HUDEP-2 (cell line): ENCODE data around the gene KIF12.

ENCODE experiments used
- DNase-seq, 76 experiments: peaks; one replicate each; lab custom pipeline; 2025; ENCODE audit not compliant: unreplicated experiment in 76 of 76; lab: John Stamatoyannopoulos, UW

KIF12 gene

DNA sequence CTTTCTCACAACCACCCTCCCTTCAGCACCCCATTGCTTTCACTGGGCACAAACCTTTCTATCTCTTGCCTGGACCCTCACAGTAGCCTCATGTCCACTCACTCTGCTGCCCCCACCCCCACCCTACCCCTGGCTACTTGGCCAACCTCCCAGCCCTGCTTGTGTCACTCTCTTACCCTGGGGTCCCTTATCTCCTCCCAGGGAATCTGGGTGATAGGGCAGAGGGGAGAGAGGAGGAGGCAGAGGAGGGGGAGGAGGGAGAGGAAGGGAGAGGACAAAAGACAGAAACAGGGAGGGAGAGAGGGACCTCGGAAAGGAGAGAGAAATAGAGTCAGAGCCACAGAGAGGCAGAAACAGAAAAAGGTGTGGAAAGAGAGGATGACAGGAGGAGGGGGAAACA, 25.0 kb upstream of the KIF12 start:
- DNase-seq: no peak

DNA sequence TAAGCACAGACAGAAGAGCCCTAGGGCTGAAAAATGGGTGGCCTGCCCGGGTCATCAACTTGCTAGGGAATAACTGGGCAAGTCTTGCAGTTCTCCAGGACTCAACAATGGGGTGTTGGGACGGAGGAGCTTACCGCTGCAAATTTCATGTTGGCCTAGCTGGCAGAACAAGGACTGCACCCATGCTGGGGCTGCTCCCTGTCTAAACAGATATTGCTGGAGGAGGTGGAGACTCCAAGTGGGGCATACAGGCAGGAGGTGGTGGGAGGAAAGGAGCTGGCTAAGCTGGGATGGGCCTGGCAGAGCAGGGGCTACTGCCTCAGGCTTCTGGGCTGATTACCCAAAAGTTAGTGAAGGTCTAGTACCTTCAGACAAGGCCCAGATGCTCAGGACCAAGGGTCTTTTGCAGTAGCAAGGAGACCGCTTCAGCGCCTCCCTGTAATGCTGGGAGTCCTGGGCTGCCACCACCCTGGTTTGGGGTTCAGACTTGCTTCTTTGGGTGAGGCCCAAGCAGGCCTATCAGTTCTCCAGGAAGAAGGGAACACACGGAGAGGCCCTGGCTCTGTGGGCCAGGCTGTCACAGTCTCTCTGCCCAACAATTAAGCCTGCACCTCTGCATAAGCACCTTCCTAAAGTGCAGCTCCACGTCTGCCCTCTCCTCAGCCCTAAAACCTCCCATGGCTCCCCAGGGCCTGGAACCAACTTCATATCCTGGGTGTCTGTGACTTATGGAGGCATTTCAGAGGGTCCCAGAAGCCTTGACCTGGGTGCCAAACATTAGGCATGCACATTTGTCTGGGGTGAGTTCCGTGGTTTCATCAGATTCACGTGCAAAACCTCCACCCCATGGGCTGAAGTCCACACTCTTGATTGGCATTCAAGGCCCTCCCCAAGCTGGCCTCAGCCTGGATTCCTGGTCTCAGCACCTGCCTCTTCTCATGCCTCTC, 24.2 kb upstream of the KIF12 start:
- DNase-seq: no peak

DNA sequence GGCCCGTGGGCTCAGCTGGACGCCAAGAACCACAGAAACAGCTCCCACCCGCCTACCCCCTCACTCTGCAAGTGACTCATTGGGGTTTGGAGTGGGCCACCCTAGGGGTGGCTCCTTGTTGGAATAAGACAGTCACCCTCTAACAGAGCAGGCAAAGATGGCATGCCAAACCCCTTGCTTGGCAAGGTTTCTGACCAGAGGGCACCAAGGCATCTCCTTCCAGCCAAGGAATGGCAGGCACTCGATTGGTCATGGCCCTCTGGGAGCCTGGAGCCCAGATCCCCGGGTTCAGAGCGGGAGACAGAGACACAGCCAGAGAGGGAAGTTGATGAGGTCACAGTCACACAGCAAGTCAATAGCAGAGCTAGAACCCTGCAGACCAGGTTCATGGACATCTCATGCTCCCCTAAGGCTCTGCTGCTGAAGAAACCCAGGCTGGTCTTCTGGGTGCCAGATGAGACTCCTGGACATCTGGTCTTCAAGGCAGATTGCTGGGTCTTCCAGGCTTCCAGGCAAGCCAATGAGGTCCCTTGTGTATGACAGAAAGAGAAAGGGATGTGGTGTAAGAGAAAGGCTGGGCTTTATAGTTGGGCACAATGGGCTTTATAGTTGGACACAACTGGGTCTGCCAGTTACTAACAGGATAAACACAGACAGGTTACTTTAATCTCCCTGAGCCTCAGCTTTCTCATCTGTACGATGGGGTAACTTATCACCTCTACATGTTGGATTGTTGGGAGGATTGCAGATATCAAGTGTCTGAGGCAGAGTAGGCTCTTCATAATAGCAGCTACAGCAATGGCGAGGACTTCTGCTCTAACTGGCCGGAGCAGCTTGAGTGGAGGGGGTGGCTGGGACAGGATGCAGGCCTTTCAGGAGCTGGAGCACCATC, 23.3 kb upstream of the KIF12 start:
- DNase-seq: no peak

DNA sequence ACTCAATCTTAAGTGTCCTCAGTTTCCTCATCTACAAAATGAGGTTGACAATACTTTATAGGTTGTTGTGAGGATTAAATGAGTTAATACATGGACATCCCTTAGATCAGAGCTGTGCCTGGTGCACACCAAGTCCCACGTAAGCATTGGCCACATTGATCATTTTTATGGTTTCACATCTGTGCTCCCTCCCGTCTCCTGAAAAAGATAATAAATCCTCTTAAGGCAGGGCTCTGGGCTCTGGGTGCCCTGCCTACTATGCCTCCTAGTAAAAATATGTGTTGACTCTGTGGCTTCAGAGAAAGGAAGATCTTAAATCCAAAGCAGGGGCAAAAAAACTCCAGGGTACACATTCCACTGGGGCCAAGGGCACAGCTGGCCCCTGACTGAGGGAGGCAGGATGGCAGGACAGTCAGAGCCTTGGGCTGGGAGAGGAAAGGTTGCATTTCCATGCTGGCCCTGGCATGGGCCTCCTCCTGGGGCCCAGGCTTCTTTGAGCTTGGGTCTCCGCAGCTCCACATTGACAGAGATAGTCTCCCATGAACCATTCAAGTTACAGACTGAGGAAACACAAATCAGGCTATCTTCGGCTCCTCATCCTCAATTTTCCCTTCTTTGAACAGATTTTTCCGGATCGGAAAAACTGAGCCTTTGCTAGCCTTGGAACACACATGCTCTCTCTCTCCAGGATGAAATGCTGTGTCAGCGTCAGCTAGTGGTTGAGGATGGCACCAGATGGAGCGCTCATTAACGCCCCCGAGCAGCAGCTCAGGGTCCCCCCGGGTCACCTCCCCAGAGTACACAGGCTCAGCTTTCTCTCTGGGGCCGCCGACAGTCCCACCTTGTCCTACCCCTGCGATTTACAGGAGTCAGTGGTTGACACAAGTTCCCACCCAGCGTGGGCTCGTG, 22.4 kb upstream of the KIF12 start:
- no peak for DNase-seq

DNA sequence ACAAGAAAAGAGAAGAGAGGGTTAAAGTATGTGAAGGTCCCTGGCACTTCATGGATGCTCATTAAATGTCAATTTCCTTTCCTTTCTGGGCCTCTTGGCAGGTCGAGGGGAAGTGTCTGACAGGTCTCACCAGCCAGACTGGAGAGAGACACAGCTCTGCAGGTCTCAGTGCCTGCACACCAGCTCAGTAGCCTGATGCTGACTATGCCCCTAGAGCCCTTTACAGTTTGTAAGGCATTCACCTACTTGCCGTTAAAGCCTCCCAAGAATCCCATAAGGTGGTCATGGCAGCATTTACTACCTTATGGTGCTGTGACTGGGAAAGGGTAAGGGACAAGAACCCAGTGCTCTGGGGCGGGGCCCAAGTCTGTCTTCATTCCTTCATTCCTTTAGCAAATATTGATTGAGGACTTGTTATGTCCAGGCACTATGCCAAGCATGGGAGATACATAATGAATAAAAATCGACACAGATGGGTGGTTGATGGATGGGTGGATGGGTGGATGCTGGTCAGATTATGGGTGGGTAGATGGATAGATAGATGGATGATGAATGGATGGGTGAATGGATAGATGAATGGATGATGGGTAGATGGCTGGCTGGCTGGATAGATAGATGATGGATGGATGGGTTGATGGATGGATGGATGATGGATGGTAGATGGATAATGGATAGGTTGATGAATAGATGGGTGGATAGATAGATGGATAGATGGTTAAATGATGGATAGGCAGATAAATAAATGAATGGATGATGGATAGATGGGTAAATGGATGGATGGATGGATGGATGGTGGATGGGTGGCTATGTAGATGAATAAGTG, 21.3 kb upstream of the KIF12 start:
- no peak for DNase-seq

DNA sequence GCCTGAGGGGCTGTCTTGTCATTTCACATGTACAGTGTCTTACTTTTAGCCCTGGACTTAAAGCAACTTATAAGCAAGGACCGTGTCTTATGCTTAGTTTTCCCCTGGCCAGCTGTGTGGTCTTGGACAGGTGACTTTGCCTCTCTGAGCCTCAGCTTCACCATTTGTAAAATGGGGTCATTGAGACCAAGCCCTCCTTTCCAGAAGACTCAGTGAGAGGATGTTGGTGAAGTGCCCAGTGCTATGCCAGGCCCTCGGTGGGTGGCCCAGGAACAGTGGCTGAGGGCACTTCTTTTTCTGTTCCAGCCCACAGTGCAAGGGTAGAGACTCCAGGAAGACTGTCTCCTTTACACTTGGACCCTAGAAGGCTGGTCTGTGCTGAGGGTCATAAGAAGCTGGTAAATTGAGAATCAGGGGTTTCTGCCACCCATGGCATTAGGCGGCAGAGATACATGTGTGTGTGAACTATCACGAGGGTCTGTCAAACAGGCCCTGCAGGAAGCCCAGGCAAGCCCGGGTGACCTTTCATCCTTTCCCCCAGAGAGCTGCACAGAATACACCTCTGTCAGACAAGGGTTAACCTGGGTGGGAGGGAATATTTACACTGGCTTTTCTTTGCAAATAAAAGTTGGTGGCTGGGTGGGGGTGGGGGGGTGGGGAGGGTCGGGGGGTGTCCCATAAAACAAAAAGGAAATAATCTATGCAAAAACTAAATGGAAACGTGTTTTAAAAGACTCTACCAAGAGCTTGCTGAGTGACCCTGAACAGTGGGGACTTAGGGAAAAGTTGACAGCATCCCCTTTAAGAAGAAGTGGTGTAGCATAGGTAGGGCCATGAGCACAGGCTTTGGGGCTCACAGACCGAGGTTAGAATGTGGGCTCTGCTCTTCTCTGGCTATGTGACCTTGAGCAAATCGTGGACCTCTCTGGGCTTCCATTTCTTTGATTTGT, 20.4 kb upstream of the KIF12 start:
- no peak for DNase-seq

DNA sequence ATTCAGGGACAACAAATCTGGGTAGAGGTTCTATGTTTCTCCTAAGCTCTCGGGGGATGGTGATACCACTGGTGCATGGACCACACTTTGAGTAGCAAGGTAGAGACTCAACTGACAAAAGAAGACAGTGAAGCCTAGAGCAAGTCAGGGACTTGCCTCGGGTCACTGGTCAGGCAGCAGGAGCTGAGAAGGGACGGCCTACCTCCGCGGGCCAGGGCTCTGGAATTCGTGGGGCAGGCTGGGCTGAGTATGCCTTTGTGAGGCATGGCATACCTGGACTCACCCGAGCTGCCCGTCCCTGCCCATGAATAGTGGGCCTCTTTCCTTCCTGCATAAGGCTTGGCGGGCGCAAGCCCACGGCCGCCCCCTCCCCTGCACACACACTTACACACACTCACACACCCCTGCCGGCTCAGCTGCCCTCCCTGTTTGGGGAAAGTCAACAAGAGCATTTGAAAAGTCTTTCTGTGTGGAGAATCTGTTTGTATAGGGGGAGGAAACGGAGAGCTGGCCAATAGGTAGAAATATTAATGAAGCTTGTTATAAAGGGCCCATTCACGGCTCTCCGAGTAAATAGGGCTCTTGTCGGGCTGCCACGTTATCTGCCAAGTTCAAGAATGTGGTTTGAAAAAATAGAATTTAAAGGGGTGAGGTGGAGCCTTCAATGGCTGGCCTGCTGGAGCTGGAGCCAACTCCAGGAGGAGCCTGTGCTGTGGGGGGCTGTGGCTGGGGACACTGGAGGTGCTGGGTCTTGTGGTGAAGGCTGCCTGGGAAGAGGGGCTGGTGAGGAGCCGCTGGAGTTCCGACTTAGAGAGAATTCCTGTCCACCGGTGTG, 19.1 kb upstream of the KIF12 start:
- DNase-seq: no peak

DNA sequence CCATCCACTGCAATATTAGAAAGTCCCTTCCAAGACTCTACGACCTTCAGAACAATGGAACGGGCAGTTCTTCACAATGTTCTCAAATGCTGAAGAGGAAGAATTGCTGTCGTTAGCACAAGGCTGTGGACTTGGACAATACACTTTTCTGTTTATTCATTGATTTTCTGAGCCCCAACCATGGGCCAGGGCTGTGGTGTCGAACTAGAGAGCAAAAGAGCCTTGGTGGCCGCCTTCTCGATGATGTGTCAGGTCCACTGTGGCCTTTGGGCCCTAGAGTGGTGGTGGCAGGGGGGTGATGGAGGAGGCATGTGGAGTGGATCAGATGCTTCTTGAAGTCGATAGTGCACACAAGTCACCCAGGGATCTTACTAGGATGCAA, 18.5 kb upstream of the KIF12 start:
- no peak for DNase-seq

DNA sequence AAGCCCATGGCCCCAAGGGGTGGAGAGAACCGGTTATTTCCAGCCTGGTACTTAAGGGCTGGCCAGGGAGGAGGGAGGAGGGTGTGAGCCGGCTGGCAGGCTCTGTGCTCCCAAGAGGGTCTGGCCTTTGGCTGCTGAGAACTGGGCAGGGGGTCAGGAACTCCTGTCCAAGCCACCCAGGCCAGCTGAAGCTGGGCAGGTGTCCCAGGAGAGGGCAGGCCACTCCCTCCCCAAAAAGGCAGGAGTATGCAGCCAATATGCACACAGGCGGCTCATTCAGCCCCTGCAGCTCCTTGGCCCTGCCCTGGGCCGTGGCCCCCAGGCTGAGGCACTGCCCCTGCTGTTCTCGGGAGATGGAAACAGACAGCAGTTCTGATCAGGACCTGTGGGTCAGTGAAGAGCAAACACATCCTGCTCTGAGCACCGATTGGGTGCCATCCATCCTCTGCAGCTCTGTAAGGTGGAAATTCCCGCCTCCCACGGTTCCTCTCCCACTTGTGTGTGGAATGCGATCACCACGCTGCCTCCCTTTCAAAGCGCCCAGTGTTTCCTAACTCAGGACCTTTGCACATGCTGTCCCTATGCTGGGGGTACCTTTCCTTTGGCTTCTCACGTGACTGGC, 17.1 kb upstream of the KIF12 start:
- DNase-seq: no peak

DNA sequence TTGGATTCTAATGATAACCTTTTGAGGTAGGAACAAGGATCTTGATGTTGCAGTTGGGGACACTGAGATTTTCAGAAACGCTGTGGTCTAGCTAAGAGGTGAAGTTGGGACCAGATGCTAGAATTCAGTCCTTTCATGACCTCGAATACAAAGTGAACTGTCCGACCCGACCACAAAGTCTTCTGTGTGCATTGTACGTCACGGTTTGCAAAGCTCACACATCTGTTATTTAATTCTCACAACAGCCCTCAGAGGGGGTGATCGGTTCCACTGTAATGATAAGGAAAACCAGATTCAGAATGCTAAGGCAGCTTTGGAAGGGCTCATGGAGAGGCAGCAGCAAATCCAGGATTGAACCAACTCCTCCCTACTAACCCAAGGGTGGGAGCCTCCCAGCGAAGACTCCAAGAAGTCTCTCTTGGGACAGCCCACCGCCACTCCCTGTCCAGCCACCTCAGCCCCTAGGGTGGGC, 16.6 kb upstream of the KIF12 start:
- no peak for DNase-seq

DNA sequence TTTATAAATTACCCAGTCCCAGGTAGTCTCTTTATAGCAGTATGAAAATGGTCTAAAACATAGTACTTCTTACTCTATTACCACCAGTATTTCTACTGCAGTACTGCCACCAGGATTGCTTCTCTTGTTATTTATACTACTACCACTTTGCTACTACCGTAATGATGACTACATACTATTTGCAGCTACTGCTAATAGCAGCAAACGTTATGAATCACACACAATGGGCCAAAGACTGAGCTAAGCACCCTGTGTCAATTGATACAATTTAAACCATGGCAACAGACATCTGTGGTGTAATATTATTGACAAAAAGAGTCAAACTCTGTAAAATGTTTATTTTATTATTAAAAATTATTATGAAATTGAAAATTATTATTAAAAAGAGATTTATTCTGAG, 15.3 kb upstream of the KIF12 start:
- DNase-seq: no peak

DNA sequence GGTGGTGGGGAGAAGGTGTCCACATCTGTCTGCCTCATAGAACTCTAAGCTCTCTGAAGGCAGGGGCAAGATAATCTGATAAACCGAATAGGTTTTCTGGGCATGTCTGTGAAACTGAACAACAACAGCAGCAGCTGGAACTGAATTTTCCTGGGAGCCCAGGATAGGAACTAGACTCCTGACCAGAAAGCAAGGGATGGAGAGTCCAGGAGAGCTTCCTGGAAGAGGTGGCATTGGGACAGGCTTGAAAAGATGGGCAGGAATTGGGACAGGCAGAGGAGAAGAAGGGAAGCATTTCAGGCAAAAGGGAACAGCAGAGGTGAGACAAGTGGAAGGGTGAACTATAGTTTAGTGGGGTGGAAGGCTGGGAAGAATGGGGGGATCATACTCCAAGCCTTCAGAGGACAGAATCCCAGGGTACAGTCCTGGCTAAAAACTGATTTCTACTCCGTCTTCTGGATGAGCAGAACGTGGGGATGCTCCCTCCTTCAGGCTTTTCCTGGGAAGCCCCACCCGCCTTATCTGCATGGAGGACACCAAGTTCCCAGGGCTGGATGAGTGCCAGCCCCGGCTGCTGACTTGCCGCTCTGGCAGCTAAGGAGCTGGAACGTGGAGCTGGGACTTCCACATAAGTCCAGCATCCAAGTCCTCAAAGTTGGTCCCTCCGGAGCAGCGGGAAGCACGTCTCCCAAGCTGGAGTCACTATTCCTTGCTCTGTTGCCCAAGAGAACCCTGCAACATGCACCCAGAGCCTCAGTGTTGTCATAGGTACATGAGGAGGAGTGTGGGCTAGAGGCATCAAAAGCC, 13.9 kb upstream of the KIF12 start:
- no peak for DNase-seq

DNA sequence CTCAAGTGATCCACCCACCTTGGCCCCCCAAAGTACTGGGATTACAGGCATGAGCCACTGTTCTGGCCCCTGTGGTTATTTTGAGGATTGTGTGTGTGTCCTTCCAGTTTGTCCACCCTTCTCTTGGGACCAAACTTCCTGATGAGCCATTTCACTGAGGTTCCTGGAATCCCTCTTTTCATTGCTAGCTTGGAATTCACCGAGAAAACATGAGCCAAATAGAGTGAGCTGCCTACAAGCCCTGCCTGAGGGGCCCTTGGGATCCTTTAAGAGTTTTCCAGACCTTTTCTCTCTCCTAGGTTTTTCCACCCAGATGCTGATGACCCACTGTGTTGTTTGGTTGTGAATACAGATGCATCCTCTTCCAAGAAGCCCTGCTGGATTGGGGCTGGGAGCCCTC, 13.2 kb upstream of the KIF12 start:
- no peak for DNase-seq

DNA sequence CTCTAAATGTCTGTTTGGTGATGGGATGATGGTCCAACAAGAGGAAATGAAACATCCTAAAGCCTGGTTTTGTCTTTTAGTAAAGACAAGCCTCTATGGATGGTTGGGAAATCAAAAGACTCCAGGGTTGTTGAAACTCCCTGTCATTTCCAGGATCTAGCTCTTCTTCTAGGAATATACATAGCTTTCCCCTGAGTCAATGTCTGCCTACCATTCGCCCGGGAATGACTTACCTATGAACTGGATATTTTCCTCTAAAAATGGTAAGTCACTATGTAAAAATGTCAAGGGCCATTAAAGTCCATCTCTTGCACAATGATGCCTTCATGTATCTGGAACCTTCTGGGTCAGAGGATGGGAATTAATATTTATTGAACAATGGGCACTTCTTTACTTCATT, 11.1 kb upstream of the KIF12 start:
- no peak for DNase-seq

DNA sequence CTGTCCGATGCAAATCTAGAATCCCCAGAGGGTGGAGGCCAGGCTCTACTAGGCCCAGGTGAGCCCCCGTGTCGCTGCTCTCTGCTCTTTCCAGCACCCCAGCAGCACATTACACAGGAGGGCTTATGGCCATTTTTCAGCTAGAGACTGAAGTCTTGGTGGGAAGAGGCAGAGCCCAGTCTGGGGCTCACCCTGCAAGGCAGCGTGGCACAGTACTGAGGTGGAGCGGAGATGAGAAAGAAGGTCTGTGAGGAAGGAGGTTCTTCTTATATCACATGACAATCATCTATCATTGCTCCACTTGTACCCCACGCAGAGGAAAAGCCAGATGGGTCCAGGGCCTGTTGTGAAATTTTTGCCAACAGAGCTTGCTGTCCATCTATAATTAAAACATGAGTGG, 10.0 kb upstream of the KIF12 start:
- DNase-seq: no peak

DNA sequence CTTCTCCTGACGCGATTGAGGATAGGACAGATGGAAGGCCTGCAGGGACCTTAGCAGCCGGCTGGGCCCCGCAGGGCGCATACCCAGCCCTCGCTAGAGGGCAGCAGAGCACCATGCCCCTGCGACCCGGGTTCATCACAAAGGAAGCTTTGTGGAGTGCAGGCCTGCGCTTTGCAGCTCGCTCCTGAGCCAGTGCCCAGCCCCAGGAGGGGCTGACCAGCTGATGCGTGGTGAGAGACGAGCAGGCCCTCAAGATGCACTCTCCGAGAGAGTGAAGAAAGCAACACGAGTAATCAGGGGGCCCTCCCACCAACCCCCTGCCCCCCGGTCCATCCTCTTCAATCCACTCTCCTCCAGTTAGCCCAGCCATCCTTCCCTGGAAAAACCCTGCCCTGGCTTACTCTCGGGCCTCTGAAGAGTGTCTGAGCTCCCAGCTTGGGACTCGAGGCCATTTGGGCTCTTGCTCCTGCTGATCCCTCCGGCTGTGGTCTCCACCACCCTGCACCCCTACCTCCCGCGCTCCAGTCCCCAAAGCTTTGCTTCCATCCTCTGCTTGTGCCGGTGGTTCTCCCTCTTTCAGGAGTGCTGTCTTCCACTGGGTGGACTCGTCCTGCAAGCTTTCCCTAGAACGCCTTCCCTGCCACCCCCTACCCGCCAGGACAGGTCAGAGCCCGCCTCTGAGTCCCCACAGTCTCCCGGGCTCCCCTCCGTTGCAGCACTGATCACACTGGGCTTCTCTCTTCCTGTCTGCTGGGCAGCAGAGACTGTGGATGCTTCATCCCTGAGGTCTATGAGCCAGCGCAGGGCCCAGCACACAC, 9.1 kb upstream of the KIF12 start:
- peak in 50 of 76 experiments; percentile 0 to 63 (median 20) for DNase-seq
